ENCODE data around the gene CENPO. TPM values are rescaled to one million over a fixed set of nuclear protein-coding genes. Genes with fewer than 3 reads are reported as not detected.

CENPO gene
- total RNA-seq, 4 donors from 2014 or later: 6.0 to 13.8 (median 9.6) TPM

GRCh38 chr2:24831221-24832072, 38.2 kb downstream of the CENPO start:
- TF ChIP-seq EP300 (IDR thresholded peaks at IDR 0.05; ENCODE audit: low read depth) (no peak), POLR2A (IDR thresholded peaks at IDR 0.05) (no peak), POLR2AphosphoS5 (IDR thresholded peaks at IDR 0.05) (no peak)
- TF ChIP-seq, protein P1, sequence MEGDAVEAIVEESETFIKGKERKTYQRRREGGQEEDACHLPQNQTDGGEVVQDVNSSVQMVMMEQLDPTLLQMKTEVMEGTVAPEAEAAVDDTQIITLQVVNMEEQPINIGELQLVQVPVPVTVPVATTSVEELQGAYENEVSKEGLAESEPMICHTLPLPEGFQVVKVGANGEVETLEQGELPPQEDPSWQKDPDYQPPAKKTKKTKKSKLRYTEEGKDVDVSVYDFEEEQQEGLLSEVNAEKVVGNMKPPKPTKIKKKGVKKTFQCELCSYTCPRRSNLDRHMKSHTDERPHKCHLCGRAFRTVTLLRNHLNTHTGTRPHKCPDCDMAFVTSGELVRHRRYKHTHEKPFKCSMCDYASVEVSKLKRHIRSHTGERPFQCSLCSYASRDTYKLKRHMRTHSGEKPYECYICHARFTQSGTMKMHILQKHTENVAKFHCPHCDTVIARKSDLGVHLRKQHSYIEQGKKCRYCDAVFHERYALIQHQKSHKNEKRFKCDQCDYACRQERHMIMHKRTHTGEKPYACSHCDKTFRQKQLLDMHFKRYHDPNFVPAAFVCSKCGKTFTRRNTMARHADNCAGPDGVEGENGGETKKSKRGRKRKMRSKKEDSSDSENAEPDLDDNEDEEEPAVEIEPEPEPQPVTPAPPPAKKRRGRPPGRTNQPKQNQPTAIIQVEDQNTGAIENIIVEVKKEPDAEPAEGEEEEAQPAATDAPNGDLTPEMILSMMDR (IDR thresholded peaks at IDR 0.05): no peak
- Histone ChIP-seq H3K4me3 (no peak overlapping the region), H3K4me1 (peaks cover 3 to 5% (median 5%) of the 10 kb centered on the region in 4 donors), H3K36me3 (no peaks in the 10 kb centered on the region), H3K27me3 (no peaks in the 10 kb centered on the region), H3K27ac (no peak overlapping the region), H3K9me3 (no peaks in the 10 kb centered on the region)
- intact Hi-C loops (cut with DNase I; ENCODE audit: low total_unique reads): no loop called here
- DNase-seq: peak; percentile 2
- in situ Hi-C loops (cut with MboI; ENCODE audit: low pct_ligation_motif_present in 1 of 4, low pct_unique_long_range_greater_than_20kb in 1 of 4, low sequenced_read_pairs in 3 of 4): no loop called here
- 60 to 87% methylated on average over 1 to 12 of the region's 18 CpGs for WGBS, 2 donors (ENCODE audit: low coverage in 1 of 2)

- Histone ChIP-seq H3K27ac (no peak overlapping the region), H3K9me3 (no peaks in the 10 kb centered on the region), H3K27me3 (no peaks in the 10 kb centered on the region), H3K4me3 (no peak overlapping the region), H3K36me3 (no peaks in the 10 kb centered on the region), H3K4me1 (peaks cover 3 to 5% (median 5%) of the 10 kb centered on the region in 4 donors)
- in situ Hi-C loops (cut with MboI; ENCODE audit: low pct_ligation_motif_present in 1 of 4, low pct_unique_long_range_greater_than_20kb in 1 of 4, low sequenced_read_pairs in 3 of 4): no loop called here
- TF ChIP-seq POLR2A (IDR thresholded peaks at IDR 0.05) (no peak), EP300 (IDR thresholded peaks at IDR 0.05; ENCODE audit: low read depth) (no peak), POLR2AphosphoS5 (IDR thresholded peaks at IDR 0.05) (no peak)
- TF ChIP-seq, protein P1 (IDR thresholded peaks at IDR 0.05): no peak
- intact Hi-C loops (cut with DNase I; ENCODE audit: low total_unique reads): no loop called here
- WGBS, 2 donors (ENCODE audit: low coverage in 1 of 2): 14 to 64% methylated on average over 6 to 14 of the region's 14 CpGs
- no peak for DNase-seq
These were observed 38.8 kb downstream of the CENPO start for GRCh38 chr2:24832073-24832461.

GRCh38 chr2:24832521-24832920, 39.3 kb downstream of the CENPO start:
- no peak overlapping the region for H3K4me3 ChIP-seq
- H3K27me3 ChIP-seq: no peaks in the 10 kb centered on the region
- H3K36me3 ChIP-seq: no peaks in the 10 kb centered on the region
- no peak for TF ChIP-seq EP300 (IDR thresholded peaks at IDR 0.05; ENCODE audit: low read depth)
- TF ChIP-seq POLR2AphosphoS5 (IDR thresholded peaks at IDR 0.05): no peak
- no peak for TF ChIP-seq POLR2A (IDR thresholded peaks at IDR 0.05)
- TF ChIP-seq, protein P1 (IDR thresholded peaks at IDR 0.05): no peak
- in situ Hi-C loops (cut with MboI; ENCODE audit: low pct_ligation_motif_present in 1 of 4, low pct_unique_long_range_greater_than_20kb in 1 of 4, low sequenced_read_pairs in 3 of 4): no loop called here
- DNase-seq: no peak
- H3K4me1 ChIP-seq: peaks cover under 1 to 3% (median under 1%) of the 10 kb centered on the region in 4 donors
- H3K27ac ChIP-seq: no peak overlapping the region
- intact Hi-C loops (cut with DNase I; ENCODE audit: low total_unique reads): no loop called here
- no peaks in the 10 kb centered on the region for H3K9me3 ChIP-seq
- WGBS, 2 donors (ENCODE audit: low coverage in 1 of 2): 84% methylated on average over 9 of the region's 9 CpGs; no CpG with 5 or more reads in 1 of the 2 donors

GRCh38 chr2:24832931-24833701, 39.9 kb downstream of the CENPO start:
- TF ChIP-seq POLR2AphosphoS5 (IDR thresholded peaks at IDR 0.05) (no peak), POLR2A (IDR thresholded peaks at IDR 0.05) (no peak), EP300 (IDR thresholded peaks at IDR 0.05; ENCODE audit: low read depth) (no peak)
- TF ChIP-seq, protein P1 (IDR thresholded peaks at IDR 0.05): no peak
- 96 to 100% methylated on average over 6 to 20 of the region's 22 CpGs for WGBS, 2 donors (ENCODE audit: low coverage in 1 of 2)
- Histone ChIP-seq H3K4me1 (no peaks in the 10 kb centered on the region), H3K27ac (no peak overlapping the region), H3K27me3 (no peaks in the 10 kb centered on the region), H3K4me3 (no peak overlapping the region), H3K9me3 (no peaks in the 10 kb centered on the region), H3K36me3 (no peaks in the 10 kb centered on the region)
- no peak for DNase-seq
- in situ Hi-C loops (cut with MboI; ENCODE audit: low pct_ligation_motif_present in 1 of 4, low pct_unique_long_range_greater_than_20kb in 1 of 4, low sequenced_read_pairs in 3 of 4): no loop called here
- intact Hi-C loops (cut with DNase I; ENCODE audit: low total_unique reads): no loop called here

All from transverse colon (tissue), 4 donors.